Hematopoietic multipotent progenitor cell treated with erythropoietin and hydrocortisone succinate and interleukin-3 and kit ligand, for 4 days (in vitro differentiated cells): ENCODE data around the gene SP7.
"Not testable (repeated sequence)": the region's sequence is repeated elsewhere in the genome, so short reads cannot be mapped to it uniquely, and the experiment has no call there.

Experiments
- DNase-seq: peaks from one replicate; pipeline ENCODE4 v3.0.0-alpha.2; 2015

SP7 gene

GRCh38 chr12:53336181-53336681, at the start of gene SP7:
Gene SP7 (minus strand): TSS chr12:53336354. CDS start chr12:53335646, 708 bp downstream.
- peak; percentile 73 for DNase-seq

DNA sequence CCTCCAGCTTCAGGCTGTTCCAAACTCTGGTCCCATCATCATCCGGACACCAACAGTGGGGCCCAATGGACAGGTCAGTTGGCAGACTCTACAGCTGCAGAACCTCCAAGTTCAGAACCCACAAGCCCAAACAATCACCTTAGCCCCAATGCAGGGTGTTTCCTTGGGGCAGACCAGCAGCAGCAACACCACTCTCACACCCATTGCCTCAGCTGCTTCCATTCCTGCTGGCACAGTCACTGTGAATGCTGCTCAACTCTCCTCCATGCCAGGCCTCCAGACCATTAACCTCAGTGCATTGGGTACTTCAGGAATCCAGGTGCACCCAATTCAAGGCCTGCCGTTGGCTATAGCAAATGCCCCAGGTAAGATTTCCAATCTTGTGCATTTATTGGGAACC, 47.1 kb upstream of the SP7 start:
- DNase-seq = no peak

DNA sequence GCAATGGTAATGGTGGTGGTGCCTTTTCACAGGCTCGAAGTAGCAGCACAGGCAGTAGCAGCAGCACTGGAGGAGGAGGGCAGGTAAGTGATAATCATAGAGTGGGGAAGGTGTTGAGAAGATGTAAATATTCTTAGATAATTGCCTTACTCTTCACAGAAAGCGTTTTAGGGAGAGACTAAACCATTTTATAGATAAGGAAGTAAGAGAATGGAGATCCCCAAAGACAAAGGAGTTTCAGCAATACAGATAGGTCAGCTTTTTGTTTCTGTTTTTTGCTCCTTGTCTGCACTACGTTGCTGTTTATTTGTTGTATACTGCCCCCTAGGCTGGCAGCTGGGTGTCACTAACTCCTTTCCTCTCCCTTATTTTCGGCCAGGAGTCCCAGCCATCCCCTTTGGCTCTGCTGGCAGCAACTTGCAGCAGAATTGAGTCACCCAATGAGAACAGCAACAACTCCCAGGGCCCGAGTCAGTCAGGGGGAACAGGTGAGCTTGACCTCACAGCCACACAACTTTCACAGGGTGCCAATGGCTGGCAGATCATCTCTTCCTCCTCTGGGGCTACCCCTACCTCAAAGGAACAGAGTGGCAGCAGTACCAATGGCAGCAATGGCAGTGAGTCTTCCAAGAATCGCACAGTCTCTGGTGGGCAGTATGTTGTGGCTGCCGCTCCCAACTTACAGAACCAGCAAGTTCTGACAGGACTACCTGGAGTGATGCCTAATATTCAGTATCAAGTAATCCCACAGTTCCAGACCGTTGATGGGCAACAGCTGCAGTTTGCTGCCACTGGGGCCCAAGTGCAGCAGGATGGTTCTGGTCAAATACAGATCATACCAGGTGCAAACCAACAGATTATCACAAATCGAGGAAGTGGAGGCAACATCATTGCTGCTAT, 45.8 kb upstream of the SP7 start:
- peak; percentile 89 for DNase-seq

- DNase-seq = peak; percentile 55
Observed at GRCh38 chr12:53380794-53381730, 44.9 kb upstream of the SP7 start.

DNA sequence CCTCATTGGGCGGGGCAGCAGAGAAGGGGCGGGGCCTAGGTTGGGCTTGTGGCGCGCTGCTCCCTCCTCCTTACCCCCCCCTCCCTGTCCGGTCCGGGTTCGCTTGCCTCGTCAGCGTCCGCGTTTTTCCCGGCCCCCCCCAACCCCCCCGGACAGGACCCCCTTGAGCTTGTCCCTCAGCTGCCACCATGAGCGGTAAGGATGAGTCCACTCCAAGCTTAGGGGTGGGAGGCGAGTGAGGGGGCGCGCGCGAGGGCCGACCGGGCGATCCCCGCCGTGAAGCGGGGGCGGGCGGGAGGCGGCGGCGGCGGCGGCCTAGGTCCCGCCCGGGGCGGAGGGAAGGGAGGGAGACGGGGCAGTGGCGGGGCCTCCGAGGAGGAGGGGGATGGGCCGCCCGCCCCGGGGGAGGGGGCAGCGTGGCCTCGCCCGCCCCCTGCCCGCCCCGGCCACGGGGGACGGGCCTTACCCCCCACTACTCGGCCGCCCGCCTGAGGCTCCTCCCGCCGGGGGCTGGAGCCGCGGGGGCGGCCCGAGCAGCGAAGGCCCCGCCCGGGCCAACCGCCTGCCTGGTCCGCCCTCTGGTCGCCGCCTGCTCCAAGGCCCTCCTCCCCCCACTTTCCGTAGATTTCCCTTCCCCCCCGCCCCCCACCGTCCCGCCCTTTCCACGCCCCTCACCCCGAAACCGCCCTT, 44.1 kb upstream of the SP7 start, which contains the start of gene SP1:
Gene SP1 (plus strand): TSS at position 73 of the 690 bp plus-strand sequence. CDS start 116 bp downstream, at position 189.
- DNase-seq = peak; percentile 97

GRCh38 chr12:53379389-53380103, 43.4 kb upstream of the SP7 start:
- DNase-seq = peak; percentile 100

DNA sequence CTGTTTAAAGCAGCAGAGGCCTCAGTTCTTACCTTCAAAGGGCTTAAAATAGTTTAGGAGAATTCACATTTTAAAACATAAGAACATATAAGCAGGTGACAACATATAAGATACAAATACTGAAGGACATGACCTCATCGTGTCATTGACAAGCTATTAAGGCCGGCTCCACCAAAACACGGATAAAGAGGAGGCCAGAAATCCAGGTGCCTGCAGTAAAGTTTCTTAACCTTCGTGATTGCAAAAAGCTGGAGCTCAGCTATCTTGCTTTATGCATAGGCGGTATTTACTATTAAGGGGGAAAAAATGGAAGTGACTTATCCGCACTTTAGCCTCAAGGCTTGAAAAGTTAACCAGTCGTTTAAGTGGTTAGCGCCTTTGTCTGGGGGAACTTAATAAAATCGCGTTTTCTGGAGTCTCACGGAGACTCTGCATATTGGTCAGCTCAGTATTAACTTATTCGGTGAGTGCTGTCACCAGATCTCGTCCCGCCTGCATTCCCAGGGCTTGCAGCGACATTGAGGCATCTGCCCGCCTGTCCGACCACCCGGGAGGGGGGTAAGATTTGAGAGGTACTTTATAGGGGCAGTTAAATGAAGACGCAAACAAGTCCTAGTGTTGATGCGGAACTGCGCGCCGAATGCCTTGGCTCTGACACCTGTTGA, 42.7 kb upstream of the SP7 start:
- DNase-seq = peak; percentile 52

- DNase-seq = no peak
Observed at GRCh38 chr12:53378222-53378621, 42.1 kb upstream of the SP7 start.

- DNase-seq = no peak
Observed at GRCh38 chr12:53376747-53377146, 40.6 kb upstream of the SP7 start.

DNA sequence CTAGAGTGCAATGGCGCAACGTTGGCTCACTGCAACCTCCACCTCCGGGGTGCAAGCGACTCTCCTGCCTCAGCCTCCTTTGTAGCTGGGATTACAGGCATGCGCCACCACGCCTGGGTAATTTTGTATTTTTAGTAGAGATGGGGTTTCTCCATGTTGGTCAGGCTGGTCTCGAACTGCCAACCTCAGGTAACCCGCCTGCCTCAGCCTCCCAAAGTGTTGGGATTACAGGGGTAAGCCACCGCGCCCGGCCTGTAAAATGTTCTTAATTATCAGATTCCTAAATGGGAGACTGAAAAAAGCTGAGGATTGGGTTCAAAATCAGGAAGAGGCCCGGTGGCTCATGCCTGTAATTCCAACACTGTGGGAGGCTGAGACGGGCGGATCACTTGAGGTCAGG, 38.1 kb upstream of the SP7 start:
- DNase-seq = not testable (repeated sequence)

- DNase-seq = not testable (repeated sequence)
Observed at GRCh38 chr12:53373554-53374133, 37.5 kb upstream of the SP7 start.

GRCh38 chr12:53365245-53365904, 29.2 kb upstream of the SP7 start:
- peak; percentile 74 for DNase-seq

- not testable (repeated sequence) for DNase-seq
Observed at GRCh38 chr12:53361638-53362037, 25.5 kb upstream of the SP7 start.

DNA sequence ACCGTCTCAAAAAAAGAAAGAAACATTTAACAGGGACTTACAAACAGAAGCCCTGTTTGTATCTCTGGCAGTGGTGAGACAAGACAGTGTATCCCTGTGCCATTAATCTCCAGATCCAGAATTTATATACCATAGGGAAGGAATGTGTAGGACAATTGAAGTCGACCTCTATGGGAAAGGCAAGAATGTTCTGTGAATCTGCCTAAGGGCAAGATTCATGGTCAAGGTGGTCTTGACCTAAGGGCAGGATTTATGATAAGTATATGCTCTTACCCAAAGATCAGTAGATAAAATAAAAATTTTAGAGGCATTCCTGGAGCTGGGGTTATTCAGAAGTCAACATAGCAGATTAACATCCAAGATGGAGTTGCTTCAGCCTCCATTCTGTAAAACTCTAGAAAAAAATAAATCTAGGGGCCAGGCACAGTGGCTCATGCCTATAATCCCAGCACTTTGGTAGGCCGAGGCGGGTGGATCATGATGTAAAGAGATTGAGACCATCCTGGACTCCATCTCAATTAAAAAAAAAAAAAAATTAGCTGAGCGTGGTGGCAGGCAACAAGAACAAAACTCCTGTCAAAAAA, 22.8 kb upstream of the SP7 start:
- DNase-seq = no peak

- no peak for DNase-seq
Observed at GRCh38 chr12:53355121-53355520, 19.0 kb upstream of the SP7 start.

- DNase-seq = no peak
Observed at GRCh38 chr12:53353257-53353655, 17.1 kb upstream of the SP7 start.

GRCh38 chr12:53352331-53353256, 16.4 kb upstream of the SP7 start:
- peak; percentile 95 for DNase-seq

- no peak for DNase-seq
Observed at GRCh38 chr12:53347905-53348304, 11.8 kb upstream of the SP7 start.

DNA sequence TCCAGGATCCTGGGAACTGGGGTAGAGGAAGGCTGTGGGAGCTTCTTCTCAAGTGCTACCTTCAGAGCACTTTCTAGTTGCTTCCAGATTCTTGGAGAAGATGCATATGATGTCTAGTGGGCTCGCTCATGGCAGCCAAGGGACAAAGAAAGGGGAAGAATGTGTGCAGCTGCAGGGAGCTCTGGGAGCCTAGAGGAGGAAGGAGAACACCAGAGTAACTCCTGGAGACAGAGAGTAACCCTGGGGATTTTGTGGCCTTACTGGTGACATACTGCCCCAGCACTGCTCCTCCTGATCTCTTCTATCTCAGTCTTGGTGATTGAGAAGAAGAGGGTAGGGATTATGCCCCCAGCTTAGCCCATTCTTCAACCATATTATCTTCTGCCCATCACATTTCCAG, 10.3 kb upstream of the SP7 start:
- DNase-seq = no peak
